Right renal pelvis (tissue), 4 donors: ENCODE measurements around the gene ATG10. TPM values are rescaled to one million over a fixed set of nuclear protein-coding genes. Genes with fewer than 3 reads are reported as not detected.
"Not testable (repeated sequence)": the region's sequence is repeated elsewhere in the genome, so short reads cannot be mapped to it uniquely, and the experiment has no call there.

Experiments used
- DNase-seq, 4 donors: peaks; one replicate each; pipeline ENCODE4 v3.0.0-alpha.2; 2013; ENCODE audit warnings: low read depth in 4 of 4, low spot score in 3 of 4, missing footprints in 1 of 4
- polyA plus RNA-seq, 4 donors: library from polyadenylated mRNA; unstranded; fragments of 120-200 nt; gene quantifications; one replicate each; pipeline ENCODE4 v1.2.1, GENCODE V29; 2013; ENCODE audit not compliant: insufficient read length in 4 of 4

Gene ATG10
- polyA plus RNA-seq, 4 donors: 11.2 to 17.1 (median 12.7) TPM

DNA sequence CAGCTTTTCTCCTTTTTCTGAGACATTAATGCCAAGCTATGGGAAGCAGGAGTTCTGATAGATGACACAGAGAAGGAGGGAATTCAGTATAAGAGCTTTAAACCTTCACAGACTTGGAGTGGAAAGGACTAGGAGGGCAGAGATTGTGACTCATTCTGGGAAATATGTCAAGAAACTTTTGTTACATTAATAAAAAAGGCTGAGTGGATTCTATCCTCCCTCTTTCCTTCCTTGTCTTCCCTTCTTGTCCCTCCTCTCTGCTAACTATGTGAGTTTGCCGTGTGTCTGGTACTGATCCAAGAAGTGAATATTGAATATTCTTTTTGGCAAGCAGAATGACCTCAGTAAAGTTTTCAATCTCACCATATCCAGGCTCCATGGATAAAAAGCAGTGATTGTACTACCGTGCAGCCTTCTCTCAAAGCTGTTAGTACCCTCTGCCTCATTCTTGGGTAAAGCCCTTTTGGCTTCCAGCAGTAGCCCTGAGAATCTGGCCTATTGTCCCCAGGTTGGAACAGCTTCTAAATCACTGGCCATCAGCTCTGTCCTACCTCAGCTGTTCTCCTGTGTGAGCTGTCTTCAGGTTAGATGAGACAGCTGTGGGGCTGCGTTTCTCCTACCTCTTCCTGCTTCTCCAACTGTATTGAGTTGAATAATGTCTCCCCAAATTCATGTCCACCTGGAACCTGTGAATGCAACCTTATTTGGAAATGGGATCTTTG lies 73.9 kb downstream of the ATG10 start:
- no peak for DNase-seq

DNA sequence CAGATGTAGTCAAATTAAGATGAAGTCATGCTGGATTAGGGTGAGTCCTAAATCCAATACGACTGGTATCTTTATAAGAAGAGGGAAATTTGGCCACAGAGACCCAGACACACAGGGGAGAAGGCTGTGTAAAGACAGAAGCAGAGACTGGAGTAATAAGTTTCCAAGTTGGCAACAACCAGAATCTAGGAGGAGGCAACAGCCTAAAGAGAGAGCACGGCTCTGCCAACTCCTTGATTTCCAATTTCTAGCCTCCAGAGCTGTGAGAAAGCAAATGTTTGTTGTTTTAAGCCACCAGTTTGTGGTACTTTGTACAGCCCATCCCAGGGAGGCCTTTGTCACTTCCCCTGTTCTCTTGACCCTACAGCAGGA lies 74.4 kb downstream of the ATG10 start:
- no peak for DNase-seq

DNA sequence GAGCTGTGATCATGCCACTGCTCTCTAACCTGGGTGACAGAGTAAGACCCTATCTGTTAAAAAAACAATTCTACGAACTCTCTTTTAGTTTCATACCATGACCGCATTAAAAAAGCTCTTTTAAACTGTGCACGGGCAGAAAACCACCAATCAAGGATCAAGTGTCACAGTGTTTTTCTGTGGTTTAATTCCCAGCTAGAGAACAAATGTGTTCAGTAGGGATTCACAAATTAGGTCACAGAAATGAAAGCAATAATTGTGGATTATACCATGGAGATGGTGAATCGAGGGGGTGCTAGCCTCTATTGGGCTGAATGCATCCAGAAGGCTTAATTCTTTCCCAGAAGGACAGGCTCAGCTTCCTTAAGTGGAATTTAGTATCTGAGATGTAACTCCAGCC lies 79.1 kb downstream of the ATG10 start:
- DNase-seq: no peak

DNA sequence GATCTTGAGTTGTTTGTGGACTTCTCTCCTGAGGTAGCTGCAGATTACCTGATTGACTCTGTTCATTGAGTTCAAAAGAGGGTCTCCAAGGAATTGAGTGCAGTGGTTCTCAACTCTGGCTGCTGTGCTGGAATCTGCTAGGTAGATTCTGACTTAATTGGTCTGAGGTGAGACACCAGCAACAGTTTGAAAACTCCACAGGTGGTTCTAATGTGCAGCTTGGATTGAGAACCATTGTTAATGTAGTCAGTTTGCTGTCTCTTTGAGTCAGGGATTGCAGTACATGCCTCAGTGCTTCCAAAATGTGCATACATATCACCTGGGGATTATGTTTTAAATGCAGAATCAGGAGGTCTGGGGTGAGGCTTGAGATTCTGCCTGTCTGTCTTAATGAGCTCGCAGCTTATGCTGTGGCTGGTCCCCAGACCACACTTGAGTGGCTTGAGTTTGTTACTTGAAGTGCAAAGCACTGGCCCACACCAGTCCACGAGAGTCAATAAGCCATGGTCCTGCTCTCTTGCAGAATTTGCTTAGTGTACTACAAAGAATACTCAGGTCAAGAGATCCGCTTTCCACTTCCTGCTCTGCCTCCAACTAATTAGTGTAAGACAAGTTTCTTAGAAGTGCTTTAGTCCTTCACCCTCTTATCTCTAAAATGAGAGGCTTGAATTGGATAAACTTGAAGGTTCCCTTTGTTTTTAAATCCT lies 82.3 kb downstream of the ATG10 start:
- DNase-seq: no peak

DNA sequence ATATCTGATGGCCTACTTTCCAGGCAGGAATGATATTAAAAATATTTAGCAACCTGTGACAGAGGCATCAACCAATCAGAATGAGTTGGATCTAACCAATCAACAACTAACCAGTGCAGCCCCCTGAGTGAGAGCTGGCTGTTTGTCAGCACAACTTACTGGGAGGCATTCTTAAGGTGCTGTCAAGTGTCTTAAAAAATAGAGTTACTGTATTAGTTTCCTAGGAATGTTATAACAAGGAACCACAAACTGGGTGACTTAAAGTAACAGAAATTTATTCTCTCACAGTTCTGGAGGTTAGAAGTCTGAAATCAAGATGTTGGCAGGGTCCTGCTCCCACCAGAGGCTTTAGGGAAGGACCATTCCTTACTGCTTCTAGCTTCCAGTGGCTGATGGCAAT lies 85.2 kb downstream of the ATG10 start:
- no peak for DNase-seq

DNA sequence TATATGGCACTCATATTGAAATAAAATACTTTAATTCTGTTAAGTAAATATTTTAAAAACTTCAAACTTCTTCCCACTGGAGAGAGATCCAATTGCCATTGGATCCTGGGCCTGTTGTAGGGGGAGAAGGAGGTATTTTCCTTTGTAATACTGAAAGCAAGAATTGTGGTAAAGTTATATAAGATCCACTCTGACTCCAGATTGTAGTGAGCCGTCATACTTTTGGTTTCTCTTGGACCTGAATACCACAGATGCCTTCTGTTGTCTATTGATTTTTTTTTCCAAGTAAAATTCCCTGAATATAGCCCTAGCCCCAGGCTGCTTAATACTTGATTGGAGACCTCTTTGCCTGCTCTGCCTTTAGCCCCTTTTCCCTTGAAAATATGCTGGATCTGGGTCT lies 86.9 kb downstream of the ATG10 start:
- DNase-seq: no peak

DNA sequence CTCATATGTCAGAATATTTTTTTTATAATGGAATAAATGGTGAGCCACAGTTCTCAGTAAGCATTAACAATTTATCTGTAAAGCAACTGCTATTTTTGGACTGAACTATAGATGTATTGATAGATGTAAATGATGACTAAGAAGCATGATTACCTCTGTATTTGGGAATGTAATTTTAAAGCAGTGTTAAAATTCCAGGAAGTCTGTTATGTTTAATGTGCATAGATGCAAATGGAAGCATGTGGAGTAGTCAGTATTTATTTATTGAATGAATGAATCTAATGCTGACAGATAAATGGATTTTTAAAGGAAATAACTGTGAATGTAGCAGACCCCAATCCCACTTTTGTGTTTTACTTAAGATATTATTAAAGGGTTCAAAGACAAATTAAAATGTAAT lies 95.0 kb downstream of the ATG10 start:
- DNase-seq: no peak

DNA sequence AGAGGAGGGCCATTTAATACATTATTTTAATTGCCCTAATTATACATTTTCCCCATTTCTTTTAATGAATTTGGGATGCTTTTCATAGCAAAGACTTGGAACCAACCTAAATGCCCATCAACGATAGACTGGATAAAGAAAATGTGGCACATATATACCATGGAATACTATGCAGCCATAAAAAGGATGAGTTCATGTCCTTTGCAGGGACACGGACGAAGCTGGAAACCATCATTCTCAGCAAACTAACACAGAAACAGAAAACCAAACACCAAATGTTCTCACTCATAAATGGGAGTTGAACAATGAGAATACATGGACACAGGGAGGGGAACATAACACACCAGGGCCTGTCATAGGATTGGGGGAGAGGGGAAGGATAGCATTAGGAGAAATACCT lies 96.2 kb downstream of the ATG10 start:
- not testable (repeated sequence) for DNase-seq

DNA sequence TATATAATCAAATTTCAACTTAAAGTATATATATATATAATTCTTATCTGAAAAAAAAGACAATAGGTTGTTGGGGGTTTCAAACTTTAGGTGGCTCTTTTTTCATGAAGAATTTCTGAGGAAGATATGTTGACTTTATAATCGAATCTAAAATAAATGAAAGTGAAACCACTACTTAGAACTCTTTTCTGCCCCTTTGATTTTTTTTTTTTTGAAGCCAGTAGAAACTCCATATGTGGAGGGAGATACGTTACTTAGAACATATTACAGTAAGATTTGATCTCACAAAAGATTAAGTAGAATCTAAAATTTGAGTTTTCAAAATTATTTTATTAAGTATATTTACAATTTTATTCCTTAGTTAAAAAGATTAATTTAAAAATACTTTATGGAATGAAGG lies 96.9 kb downstream of the ATG10 start:
- DNase-seq: no peak

DNA sequence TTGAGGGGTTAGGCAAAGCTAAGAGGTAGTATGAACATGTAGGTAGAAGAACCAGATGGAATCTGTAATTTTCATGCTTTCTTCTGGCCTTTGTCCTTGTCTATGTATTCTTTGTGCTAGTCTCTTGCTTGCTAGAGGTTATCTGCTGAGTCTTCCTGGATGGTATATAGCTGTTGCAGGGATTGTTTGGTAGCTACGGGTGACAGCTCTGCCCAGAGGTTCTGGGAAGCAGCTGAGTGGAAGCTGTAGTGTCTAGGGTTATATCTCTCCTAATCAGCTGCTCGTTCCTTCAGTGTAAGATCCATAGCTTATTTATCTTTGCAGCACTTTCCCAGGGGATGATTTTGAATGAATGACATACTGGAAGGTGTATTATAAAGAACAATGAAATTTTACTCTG lies 100.3 kb downstream of the ATG10 start:
- no peak for DNase-seq

DNA sequence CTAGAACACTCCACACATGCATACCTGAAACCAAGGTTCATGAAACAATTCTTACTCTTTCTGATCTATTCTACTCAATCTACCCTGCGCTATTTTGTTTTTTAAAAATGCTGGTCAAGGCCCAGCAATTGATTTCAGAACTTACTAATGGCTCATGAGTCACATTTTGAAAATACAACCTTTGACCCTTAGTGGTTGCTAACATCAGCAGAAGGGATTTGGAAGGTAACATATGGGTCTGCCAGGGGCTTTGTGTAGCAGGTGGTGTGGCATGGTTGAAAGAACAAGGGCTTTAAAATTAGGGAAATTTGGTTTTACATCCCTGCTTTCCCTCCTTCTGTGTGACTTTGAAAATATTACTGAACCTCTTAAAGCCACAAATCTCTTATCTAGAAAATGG lies 101.4 kb downstream of the ATG10 start:
- no peak for DNase-seq

DNA sequence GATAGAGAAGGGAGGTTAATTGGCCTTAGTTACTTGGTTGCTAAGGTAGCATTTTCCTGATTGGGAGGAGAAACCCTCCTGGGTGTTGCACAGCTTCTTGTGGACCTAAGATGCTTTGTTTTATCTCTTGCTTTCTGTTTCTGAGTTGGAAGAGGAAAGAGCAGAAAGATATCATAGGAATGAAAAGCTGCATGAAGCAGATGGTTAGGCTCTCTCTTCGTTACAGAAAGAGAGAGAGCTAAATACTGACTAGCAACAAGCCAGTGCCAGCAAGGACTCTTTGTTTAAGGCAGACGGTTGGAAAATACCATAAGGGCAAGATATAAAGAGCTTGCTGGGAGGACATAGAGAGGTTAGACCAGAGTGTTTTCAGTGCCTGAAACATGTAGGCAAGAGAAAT lies 103.1 kb downstream of the ATG10 start:
- no peak for DNase-seq

DNA sequence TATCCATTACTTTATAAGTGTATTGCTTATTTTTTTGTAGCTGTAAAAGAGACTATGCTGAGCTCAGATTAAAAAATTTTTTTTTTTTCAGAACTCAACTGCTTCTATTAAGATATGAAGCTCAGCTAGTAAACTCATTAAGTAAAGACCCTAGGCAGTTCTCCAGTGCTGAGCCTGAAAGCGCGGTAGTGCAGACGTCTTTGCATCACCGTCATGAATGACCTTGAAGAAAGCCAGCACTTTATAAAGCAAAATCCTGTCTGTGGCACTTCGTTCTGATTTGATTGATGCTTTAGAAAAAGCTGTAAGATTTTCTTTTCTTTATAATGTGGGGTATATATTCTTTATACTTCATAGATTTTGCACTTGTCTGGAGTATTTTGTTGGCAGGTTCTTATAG lies 105.7 kb downstream of the ATG10 start:
- DNase-seq: no peak

DNA sequence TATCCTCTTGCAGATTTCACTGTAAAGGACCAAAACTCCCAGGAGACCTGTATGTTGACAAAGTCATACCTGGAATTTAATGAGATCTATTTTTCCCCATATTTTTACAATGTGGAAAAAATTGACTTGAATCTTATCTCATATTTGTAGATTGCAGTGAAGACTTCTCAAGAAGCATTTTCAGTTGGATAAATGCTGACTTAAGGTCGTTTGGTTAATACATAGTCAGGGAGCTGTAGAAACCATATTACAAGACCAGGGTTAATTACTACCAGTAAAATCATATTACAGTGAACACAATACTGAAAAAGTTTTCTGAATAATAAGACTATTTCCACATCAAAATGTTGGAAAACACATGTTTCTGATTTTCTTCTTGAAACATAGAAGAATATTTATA lies 119.8 kb downstream of the ATG10 start:
- no peak for DNase-seq

DNA sequence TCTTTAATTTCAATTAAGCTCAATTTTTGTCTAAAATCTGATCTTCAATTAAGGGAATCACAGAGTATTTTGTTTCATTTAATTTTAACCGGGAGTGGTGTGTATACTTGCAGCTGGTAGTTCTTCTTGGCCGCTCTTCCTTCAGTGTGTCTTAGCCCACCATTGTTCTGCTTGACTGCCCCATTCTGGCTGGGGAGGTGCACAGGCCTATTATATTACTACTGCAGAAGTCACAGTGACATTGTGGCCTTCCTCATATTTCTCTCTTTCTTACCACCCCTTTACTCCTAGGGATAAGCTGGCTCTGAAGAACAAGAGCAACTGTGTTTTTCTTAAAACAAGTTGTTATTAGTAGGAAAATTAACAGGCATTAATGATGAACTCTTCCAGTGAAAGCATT lies 123.7 kb downstream of the ATG10 start:
- no peak for DNase-seq

DNA sequence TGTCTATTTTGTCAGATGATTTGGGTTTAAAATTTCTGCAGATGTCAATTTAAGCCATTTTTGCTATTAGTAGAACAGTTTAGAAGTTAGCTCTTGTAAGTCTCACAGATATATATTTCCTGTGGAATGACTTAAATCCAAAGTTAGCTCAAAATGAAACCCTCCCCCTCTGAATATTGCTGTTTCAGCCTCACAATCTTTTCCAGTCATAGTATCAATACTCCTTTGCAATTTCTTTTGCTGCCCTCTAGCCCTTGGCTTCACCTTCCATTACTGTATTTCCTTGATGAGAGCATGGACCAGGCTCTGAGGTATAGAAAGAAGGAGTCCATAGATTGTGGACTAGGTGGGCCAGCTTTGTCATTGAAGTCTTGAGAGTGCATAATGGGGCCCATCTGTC lies 124.4 kb downstream of the ATG10 start:
- DNase-seq: no peak

DNA sequence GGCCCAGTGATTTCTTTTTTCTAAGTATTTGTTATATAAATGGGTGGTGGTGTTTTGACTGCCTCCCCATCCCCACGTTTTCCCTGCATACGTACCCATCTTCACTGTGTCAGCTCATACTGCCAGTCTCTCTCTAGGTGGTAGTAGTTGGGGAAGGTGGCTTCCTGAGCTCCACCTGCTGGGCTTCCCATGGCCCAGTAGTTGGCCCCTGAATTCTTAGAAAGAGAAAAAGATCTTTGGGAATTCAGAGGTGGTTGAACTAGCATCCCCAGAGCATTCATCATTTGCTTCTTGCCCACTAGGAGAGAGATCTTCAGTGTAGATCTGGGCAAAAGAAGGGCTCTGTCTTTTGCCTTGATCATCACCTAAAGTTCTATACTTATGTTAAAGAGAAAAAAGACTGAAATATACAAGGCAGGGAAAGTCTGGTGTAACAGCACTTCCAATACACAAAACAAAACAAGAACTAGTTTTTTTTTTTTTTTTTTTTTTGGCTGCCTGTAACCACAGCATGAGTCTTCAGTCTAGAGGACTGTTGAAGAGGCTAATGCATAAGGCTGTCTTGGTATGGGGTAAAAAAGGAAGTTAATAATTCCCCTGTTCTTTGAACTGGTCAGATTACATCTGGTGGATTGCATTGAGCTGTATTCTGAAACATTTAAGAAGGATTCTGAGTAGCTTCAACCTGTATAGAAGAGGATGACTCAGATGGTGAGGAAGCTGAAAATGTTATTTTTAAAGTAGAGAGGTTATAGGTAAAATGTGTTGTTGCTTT lies 128.7 kb downstream of the ATG10 start:
- DNase-seq: no peak

DNA sequence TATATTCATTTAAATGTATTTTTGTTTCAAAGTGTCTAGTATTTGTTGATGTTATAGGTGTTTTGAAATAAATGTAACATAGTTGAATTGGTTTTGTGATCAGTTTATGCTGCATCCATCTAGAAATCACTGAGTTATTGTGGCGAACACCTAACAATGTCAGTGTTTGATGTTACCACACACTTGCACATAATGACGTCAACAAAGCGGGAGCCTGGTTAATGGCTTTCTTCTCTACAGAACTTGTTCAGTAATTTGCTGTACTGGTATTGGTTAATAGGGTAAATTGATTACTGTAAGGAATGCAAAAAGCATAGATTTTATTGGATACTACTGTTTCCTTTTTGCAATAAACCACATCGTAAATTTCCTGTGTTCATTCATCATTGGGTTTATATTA lies 133.0 kb downstream of the ATG10 start:
- no peak for DNase-seq

DNA sequence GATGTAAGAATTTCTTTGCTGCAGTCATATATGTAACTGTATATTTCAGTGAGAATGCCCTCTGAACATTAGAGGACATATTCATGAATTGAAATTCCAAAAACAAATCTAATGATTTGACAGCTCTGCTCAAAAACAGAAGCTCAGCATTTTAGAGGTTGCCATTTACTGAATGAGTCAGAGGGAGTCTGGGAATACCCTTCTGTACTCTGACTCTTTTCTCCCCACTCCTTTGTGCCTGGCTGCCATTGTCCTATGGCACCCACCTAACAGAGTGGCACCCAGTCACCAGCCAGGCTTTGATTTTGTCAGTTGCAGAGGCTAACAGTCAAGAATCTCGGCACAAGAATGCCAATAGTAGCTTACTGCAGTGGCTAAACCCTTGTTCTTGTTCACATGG lies 133.6 kb downstream of the ATG10 start:
- DNase-seq: no peak

DNA sequence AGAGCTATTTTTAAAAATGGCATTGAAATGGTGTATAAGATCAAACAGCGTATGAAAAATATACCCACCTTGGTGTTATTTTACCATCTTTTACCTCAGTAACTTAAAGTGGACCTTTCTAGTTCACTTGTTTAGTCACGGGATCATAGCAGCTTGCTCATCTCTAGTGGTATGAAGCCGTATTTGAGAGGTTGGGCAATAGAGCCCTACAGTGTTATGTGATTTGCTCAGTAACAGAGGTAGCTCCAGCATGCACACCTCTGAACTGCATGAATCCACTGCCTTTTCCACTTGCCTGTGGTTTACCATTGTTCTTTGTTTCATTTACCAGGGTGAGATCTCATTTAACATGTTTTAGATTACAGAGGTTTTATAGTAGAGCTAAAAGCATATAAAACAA lies 134.4 kb downstream of the ATG10 start:
- DNase-seq: no peak

DNA sequence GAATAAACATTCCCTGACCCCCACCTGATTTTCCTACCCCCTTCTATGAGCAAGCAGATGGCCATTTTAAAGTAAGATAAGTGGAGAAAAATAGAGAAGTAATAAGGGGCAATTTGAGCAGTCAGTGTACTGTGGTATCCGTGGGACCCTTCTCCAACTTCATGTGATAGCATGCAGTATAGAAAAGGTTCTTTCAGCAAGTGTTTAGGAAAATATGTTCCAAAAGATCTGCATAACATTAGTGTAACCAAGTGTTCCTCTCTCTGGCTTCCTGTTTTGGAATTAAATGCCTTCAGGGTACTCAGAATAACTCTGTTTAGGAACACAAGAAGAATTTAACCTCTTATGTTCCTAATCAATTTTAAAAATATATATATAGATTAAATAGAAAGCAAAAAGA lies 134.9 kb downstream of the ATG10 start:
- DNase-seq: no peak

DNA sequence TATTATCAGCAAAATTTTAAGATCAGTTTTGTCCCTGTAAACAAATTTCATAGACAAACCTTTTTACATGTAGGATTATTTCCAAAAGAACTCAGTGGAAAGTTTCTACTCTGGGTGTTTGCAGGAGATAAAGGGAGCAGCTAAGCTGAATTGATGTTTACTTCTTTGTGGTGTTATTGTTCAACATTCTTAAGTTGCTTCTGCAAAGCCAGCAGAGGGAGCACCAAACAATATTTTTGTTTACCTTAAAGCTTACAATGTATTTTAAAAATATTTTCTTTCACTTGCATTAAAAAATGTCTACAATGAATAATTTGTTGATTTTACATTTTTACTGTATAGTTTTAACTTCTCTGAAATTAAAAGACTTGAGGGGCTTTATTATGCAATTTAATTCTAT lies 135.4 kb downstream of the ATG10 start:
- no peak for DNase-seq
